GM10266 (cell line): ENCODE data around the gene IL18BP.
A peak's percentile ranks its signal among the peaks of the same experiment; 100 is the strongest.

Experiments used
- DNase-seq: peaks from one replicate; pipeline ENCODE4 v3.0.0; 2012; ENCODE audit errors: extremely low spot score
- TF ChIP-seq, protein P1 (sequence below): IDR thresholded peaks from 2 replicates; pipeline ENCODE4 v1.5.1; 2012; ENCODE audit warnings: mild to moderate bottlenecking, low read depth; ENCODE audit not compliant: control insufficient read depth, insufficient read depth; ENCODE audit errors: missing control alignments

The IL18BP gene

DNA sequence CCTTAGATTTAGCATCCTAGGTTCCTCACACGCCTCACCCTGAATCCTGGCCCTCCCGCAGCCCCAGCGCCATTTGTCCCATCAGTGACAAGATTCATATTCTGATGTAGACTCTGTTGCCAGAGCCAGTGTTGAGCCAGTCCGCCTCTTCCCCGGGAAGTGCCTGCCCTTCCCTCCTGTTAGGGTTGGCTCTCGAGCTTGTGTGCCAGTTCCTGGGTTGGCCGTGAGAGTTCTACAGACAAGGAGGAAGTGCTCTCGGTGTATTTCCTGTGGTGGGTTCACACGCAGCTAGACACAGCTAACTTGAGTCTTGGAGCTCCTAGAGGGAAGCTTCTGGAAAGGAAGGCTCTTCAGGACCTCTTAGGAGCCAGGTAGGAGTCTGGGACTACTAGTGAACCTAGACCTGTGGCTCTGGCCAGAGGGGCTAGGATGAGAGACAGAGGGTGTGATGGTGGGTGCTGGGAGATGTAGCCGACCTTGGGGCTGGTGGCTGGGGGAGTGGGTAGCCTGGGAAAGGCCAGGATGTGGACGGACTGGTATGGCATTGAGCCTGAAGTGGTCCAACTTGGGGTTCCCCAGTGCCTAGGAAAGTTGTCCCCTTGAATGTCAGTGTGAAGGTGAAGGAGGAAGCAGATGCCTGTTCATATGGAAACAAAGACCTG is at the start of gene IL18BP:
IL18BP (plus strand) TSS at position 261 of the 662 bp plus-strand sequence. CDS start 1,076 bp downstream, outside the sequence.
- TF ChIP-seq, protein P1, sequence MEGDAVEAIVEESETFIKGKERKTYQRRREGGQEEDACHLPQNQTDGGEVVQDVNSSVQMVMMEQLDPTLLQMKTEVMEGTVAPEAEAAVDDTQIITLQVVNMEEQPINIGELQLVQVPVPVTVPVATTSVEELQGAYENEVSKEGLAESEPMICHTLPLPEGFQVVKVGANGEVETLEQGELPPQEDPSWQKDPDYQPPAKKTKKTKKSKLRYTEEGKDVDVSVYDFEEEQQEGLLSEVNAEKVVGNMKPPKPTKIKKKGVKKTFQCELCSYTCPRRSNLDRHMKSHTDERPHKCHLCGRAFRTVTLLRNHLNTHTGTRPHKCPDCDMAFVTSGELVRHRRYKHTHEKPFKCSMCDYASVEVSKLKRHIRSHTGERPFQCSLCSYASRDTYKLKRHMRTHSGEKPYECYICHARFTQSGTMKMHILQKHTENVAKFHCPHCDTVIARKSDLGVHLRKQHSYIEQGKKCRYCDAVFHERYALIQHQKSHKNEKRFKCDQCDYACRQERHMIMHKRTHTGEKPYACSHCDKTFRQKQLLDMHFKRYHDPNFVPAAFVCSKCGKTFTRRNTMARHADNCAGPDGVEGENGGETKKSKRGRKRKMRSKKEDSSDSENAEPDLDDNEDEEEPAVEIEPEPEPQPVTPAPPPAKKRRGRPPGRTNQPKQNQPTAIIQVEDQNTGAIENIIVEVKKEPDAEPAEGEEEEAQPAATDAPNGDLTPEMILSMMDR: no peak
- peak; percentile 60 for DNase-seq

DNA sequence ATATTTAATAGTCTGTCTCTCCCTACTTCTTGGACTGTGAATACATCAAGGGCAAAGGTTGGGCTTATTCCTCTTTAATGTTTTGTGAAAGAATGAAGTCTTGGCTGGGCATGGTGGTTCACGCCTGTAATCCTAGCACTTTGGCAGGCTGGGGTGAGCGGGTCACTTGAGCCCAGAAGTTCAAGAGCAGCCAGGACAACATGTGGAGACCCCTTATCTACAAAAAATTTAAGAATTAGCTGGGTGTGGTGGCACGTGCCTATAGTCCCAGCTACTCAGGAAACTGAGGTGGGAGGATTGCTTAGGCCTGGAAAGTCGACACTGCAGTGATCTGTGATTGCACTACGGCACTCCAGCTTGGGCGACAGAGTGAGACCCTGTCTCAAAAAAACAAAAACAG is 49.7 kb upstream of the IL18BP start:
- TF ChIP-seq, protein P1: no peak
- no peak for DNase-seq

DNA sequence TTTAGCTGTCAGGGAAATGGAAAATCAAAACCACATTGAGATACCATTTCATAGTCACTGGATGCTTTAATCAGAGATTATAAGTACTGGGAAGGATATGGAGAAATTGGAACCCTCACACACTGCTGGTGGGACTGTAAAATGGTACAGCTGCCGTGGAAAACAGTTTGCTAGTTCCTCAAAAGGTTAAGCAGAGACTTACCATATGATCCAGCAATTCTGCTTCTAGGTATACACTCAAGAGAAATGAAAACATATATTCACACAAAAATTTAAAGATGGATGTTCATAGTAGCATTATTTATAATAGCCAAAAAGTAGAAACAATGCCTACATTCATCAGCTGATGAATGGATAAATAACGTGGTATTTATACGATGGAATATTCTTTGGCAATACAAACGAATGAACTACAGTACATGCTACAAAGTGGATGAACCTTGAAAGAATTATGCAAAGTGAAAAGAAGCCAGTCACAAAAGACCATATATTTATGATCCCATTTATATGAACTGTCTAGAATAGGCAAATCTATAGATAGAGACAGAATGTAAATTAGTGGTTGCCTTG is 46.9 kb upstream of the IL18BP start:
- DNase-seq: no peak
- TF ChIP-seq, protein P1: no peak

DNA sequence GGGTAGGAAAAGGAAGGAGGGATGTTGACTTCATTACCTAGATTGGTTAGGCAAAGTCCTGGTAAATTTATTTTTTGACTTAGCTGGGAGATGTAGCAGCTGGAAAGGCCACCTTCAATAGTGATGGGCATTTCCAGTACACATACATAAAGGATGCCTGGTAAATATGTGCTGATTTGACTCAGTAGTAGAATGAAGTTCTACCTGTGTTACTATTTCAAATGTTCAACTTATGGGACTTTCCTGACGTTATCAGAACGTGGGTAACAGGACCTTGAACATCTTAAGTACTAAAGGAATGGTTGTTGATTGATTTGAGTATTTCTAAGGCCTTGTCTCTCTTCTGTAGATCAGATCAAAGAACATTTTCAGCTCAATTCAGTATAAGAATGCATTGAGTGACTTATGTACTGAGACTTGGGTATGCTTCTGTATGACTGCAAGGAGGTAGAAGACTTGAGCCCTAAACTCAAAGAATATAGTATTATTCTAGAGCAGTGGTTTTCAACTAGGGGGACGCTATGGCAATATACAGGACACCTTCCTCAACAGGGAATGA is 42.7 kb upstream of the IL18BP start:
- no peak for DNase-seq
- TF ChIP-seq, protein P1: no peak

DNA sequence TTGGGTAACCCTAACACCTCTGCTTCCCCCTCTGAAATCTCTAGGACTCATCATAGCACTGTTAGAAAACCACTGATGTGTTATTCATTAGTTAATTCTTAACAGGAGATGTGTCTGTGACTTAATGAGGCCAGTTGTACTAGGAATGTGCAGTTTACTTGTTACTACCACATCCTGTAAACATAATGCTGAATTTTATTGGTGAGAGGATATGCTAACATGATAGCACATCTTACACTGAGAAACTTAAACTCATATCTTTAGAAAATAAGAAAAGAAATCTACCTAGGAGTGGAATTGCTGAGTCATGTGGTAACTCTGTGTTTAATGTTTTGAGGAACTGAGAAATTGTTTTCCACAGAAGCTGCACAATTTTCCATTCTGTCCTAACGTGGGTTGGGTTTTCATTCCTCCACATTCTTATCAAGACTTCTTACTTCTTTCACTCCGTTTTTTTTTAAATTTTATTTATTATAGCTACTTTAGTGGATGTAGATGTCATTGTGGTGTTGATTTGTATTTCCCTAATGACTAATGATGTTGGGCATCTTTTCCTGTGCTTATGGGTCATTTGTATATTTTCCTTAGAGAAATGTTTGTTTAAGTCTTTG is 36.2 kb upstream of the IL18BP start:
- DNase-seq: peak; percentile 26
- TF ChIP-seq, protein P1: no peak

DNA sequence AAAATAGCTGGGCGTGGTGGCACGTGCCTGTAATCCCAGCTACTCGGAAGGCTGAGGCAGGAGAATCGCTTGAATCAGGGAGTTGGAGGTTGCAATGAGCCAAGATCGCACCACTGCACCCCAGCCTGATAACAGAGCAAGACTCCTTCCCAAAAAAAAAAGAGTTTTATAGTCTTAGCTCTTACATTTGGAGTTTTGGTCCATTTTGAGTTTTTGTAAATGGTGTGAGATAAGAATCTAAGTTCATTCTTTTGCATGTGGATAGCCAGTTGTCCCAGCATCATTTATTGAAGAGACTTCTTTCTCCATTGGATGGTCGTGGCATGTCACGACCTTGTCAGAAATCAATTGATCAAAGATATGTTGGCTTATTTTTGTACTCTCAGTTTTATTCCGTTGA is 35.2 kb upstream of the IL18BP start:
- TF ChIP-seq, protein P1: no peak
- DNase-seq: no peak

DNA sequence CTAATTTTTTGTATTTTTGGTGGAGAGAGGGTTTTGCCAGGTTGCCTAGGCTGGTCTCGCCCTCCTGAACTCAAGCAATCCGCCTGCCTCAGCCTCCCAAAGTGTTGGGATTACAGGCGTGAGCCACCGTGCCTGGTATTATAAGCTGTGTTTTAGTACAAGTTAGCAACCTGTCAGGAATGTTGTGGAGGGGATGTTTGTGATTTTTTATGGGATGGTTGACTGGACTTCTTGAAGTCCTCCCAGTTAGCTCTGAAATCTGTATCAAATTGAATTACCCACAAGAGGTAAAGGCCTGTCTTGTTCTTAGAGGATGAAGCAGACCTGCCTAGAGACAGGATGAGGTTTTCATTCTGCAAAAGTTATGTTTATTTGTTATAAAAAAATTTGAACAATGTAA is 34.1 kb upstream of the IL18BP start:
- no peak for DNase-seq
- TF ChIP-seq, protein P1: no peak
